HG03064 (cell line): ENCODE results near the gene IFNA5.
A peak's percentile ranks its signal among the peaks of the same experiment; 100 is the strongest.

ENCODE experiments used
- ATAC-seq: cut with Tn5 transposase; IDR thresholded peaks from one replicate; pipeline ENCODE4 v1.9.1; 2021; ENCODE audit warnings: low read depth; ENCODE audit not compliant: unreplicated experiment

Gene IFNA5

GRCh38 chr9:21305213-21305612 lies at the start of gene IFNA5:
Gene IFNA5 (minus strand): TSS chr9:21305313. CDS start chr9:21305256, 57 bp downstream.
- ATAC-seq = no peak

DNA sequence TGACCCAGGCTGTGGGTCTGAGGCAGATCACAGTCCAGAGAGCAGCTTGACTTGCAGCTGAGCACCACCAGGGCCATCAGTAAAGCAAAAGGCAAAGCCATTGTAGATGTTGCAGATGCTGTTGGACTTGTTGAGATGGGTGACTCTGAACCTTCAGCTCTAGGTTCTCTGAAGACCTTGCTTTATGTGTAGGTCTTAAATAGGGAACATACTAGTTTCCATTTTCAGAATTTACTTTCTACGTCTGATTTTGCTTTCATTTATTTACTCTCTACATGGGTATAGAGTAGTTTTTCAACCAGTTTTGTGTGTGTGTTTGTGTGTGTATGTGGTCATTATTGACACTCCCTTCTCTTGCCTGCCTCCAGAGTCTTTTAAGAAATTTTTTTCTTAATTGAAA lies 45.7 kb upstream of the IFNA5 start, which contains the start of gene IFNA6:
IFNA6 (minus strand) TSS at position 101 of the 400 bp plus-strand sequence; CDS start at position 101, 0 bp downstream.
- no peak for ATAC-seq

- no peak for ATAC-seq
These were observed 43.4 kb upstream of the IFNA5 start for GRCh38 chr9:21348430-21348970.

GRCh38 chr9:21340735-21341134 lies 35.6 kb upstream of the IFNA5 start:
- no peak for ATAC-seq

- no peak for ATAC-seq
These were observed 31.3 kb upstream of the IFNA5 start for GRCh38 chr9:21336457-21336856.

DNA sequence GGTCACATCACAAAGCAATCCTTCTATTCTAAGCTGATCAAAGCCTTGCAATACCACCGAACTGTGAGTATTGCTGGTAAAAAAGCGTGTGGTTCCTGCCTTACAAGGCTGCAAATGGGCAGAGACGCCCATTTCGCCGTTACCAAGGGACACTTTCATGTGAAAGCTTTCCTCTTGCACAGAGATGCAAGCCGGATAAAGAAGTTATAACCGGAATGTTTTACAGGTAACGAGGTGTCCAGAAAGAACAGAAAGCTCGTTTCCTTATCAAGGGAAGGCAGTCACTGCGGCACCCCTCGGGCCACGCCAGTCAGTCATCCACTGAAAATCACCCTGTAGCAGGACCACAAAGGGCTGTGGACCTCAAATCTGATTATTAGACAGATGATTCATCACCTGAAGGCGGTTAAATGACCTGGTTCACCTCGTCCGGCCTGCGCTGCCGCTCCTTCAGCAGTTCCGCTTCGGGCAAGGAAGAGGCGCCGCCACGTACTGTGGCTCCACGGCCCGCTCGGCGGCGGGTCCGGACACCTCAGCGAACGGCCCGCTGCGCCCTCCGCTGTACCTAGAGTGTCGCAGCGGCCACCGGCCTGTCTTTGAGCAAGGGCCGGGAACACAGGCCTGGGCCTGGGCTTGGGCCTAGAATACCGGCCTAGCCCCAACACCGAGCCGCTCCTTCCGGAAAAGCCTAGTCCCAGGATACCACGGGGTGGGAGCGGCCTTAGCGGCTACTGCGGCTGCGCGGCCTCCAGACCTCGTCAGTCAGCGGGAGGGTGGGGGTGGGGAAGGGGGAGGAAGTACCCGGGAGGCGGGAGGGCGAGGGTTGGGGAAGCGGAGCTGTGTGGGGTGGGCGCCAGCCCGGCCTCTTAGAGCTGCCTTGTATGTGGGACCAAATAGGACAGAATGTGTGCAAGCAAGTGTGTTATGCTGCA lies 29.9 kb upstream of the IFNA5 start, which contains the start of gene KLHL9:
KLHL9 (minus strand) TSS at position 704 of the 932 bp plus-strand sequence; CDS start at position 159, 545 bp downstream.
- peak; percentile 88 for ATAC-seq

- ATAC-seq = no peak
These were observed 28.1 kb upstream of the IFNA5 start for GRCh38 chr9:21333226-21333625.

GRCh38 chr9:21331676-21332402 lies 26.7 kb upstream of the IFNA5 start:
- no peak for ATAC-seq

GRCh38 chr9:21326526-21327139 lies 21.5 kb upstream of the IFNA5 start:
- ATAC-seq = peak; percentile 70

GRCh38 chr9:21324047-21324446 lies 18.9 kb upstream of the IFNA5 start:
- no peak for ATAC-seq

- ATAC-seq = no peak
These were observed 17.9 kb upstream of the IFNA5 start for GRCh38 chr9:21322911-21323461.

- no peak for ATAC-seq
These were observed 15.4 kb upstream of the IFNA5 start for GRCh38 chr9:21320465-21320864.

DNA sequence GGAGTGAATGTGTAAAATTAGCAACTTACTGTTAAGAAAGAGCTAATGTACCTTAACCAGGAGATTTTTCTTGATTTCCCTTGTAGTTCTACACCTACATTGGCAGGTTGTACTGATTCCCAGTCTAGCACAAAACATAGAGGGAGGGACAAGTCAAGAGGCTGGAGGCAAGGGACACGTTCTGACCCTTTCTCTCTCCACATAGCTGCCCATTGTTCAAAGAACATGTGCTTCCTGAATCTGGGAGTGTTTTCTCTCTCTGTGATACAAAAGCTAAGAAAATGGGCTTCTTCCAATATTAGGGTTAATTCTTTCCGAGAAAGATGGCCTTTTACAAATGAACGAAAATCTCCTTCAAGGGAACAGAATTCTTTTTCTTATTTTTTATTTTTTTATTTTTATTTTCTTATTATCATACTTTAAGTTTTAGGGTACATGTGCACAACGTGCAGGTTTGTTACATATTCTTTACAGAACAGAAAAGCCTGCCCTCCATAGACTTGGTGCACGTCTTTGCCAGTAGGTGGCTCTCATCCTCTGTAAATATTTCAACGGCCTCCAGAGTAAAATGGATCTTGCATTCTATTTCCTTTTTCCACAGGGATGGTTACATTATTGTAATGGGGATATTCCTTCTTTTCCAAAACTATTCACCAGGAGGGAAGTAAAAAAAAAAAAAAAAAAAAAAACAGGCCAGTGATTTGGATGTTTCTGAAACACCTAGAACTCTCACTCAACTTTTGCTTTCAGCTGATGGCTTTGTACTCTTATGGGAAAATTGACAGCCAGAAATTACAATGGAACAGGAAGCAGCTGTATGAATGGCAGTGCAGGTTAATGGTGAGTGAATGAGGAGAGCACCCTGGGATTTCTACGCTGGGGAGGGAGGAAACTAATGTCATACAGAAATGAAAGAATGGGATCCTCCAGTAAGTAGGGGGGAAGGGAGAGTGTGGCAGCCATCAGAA lies 13.1 kb upstream of the IFNA5 start:
- ATAC-seq = peak; percentile 75

DNA sequence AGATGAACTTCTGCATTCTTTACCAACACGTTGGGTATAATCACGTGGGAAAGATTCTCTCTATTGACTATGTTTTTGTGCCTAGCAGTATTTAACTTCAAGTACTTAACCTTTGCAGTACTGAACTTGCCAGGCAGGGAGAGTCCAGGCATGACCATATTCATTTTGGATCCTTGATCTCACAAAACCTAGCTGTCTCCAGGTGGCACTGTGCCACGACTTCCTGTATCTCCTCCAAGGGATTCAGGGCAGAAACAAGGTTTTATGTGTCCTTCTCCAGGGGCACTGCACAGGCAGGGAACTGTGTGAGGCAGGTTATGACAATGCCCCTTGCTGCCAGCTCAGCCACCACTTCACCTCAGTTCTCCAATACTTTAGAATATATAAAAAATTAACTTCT lies 11.7 kb upstream of the IFNA5 start:
- no peak for ATAC-seq

GRCh38 chr9:21316032-21316842 lies 11.1 kb upstream of the IFNA5 start:
- no peak for ATAC-seq

DNA sequence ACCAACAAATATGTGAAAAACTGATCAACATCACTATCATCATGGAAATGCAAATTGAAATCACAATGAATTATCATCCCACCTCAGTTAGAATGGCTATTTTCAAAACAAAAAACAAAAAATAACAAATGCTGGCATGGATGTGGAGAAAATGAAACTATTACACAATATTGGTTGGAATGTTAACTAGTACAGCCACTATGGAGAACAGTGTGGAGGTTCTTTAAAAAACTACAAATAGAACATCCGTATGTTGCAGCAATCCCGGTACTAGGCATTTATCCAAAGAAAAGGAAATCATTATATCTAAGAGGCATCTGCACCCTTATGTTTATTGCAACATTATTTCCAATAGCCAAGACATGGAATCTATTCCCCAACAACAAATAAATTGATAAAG lies 9.0 kb upstream of the IFNA5 start:
- no peak for ATAC-seq

- no peak for ATAC-seq
These were observed 6.8 kb upstream of the IFNA5 start for GRCh38 chr9:21311889-21312288.

- no peak for ATAC-seq
These were observed 9.1 kb downstream of the IFNA5 start for GRCh38 chr9:21295992-21296391.
